Cardiac muscle cell (in vitro differentiated cells and primary cell): ENCODE data around the gene CD86. TPM values are rescaled to one million over a fixed set of nuclear protein-coding genes. Genes with fewer than 3 reads are reported as not detected.

Experiments
- DNase-seq, 2 donors: peaks; one replicate each; pipeline versions ENCODE4 v3.0.0 to v3.0.0-alpha.2; 2010 to 2017; ENCODE audit warnings: low read depth in 1 of 2, low spot score in 1 of 2
- H3K27ac ChIP-seq: fragments of 200-600 bp; sonication (generic); 2 replicates; pipeline ENCODE4 v1.5.1; 2016
- H3K27me3 ChIP-seq: fragments of 200-600 bp; sonication (generic); 2 replicates; pipeline ENCODE4 v1.6.0; 2016; ENCODE audit warnings: control low read depth
- H3K36me3 ChIP-seq: fragments of 200-600 bp; sonication (generic); 2 replicates; pipeline ENCODE4 v1.5.1; 2016; ENCODE audit warnings: control low read depth
- H3K4me1 ChIP-seq: fragments of 200-600 bp; sonication (generic); 2 replicates; pipeline ENCODE4 v1.8.1; 2017; ENCODE audit warnings: low read depth, mild to moderate bottlenecking, mixed run types
- H3K4me3 ChIP-seq: fragments of 200-600 bp; sonication (generic); 2 replicates; pipeline ENCODE4 v1.5.1; 2016; ENCODE audit warnings: mild to moderate bottlenecking
- H3K9me3 ChIP-seq: fragments of 200-600 bp; sonication (generic); 2 replicates; pipeline ENCODE4 v1.5.1; 2017; ENCODE audit warnings: low read depth, mild to moderate bottlenecking, control low read depth
- CTCF ChIP-seq: IDR thresholded peaks from 2 replicates; pipeline ENCODE4 v1.5.1; 2012; ENCODE audit warnings: low read depth, mild to moderate bottlenecking, low read length
- polyA plus RNA-seq: library from polyadenylated mRNA; unstranded; fragments of >200 nt; fragmentation: Nextera tagmentation; extraction: Ambion mirVana; gene quantifications from 2 replicates; pipeline ENCODE4 v1.2.1, GENCODE V29; 2016
- total RNA-seq: library from RNA; depleted of rRNA; stranded (reverse); fragments of >200 nt; gene quantifications from 2 replicates; pipeline ENCODE4 v1.2.3, GENCODE V29; 2016

CD86 gene
- total and polyA plus RNA-seq, 2 experiments from 2014 or later, result not detected

DNA sequence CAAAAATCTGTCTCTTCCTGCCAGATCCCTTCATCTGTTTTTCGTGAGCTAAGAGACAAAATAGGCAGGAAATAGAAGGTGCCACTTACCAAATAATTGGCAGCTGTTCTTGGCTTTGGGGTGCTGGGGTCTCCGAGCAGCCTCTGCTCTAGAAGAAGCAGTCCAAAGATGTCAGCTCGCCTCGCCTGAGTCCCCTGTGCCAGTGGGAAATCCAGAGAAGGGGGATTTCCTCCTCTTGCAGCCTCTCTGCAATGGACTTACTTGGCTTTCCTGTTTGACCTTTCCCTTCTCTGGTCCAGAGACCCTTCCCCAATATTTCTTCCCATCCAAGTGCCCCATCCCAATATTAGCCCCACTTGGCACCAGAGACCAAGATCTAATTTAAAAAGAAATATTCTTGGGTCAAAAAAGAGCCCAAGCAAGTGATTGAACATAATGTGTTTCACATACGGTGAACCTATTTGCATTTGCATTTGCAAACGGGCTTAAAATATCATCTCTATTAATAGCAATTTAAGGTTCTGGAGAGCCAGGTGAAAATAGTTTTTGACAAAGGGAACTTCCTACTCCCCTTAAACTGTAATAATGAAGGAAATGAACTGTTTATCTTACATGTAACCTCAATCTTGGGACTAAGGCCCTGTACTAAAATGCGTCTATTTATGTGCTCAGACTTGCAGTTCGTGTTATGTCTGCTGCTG lies 23.2 kb downstream of the CD86 start:
- H3K36me3 ChIP-seq, result no peaks in the 10 kb centered on the region
- no peak for DNase-seq
- H3K4me3 ChIP-seq, result no peak overlapping the region
- no peak for TF ChIP-seq CTCF
- no peaks in the 10 kb centered on the region for H3K4me1 ChIP-seq
- H3K9me3 ChIP-seq, result no peaks in the 10 kb centered on the region
- H3K27ac ChIP-seq, result no peak overlapping the region
- H3K27me3 ChIP-seq, result no peaks in the 10 kb centered on the region

- no peaks in the 10 kb centered on the region for H3K9me3 ChIP-seq
- no peaks in the 10 kb centered on the region for H3K36me3 ChIP-seq
- H3K27ac ChIP-seq, result no peak overlapping the region
Measured at GRCh38 chr3:122079524-122080206, 24.5 kb downstream of the CD86 start.

GRCh38 chr3:122080207-122080587 lies 25.0 kb downstream of the CD86 start:
- H3K27me3 ChIP-seq, result no peaks in the 10 kb centered on the region
- no peak overlapping the region for H3K4me3 ChIP-seq
- H3K4me1 ChIP-seq, result no peaks in the 10 kb centered on the region
- H3K9me3 ChIP-seq, result no peaks in the 10 kb centered on the region
- no peak for TF ChIP-seq CTCF
- no peak overlapping the region for H3K27ac ChIP-seq
- no peaks in the 10 kb centered on the region for H3K36me3 ChIP-seq
- no peak for DNase-seq

More at GRCh38 chr3:122079524-122080206, 24.5 kb downstream of the CD86 start:
- H3K27me3 ChIP-seq, result no peaks in the 10 kb centered on the region
- H3K4me3 ChIP-seq, result no peak overlapping the region
- no peaks in the 10 kb centered on the region for H3K4me1 ChIP-seq
- DNase-seq, result no peak
- no peak for TF ChIP-seq CTCF

DNA sequence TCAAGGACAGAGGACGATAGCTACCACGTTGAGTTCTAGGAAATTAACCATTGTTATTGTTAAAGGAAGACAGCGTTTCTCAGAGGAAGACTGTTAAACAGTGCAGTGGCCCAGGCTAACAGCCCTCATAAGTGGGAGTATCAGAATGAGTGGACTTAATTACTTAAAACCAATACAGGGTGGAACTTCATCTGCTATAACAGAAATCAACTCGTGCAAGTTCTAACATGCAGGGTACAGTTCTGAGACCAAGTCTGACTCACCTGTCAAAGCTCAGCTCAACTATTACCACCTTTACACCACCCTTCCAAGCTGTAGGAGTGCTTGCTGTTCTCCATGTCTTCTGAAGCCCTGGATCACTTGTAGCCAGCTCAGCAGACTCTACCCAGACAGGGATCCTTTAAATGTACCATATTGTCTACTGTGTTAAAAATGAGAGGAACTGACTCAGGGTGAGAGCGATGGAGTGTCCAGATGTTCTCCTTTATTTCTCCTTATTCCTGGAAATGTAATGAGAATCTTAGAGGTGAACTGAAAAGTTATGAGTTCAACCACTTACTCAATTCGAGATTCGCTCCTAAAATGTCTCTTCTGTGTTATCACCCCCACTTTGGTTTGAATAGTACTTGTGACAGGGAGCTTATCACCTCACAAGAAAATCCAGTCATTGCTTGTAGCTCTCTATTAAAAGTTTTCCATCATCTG lies 26.5 kb downstream of the CD86 start:
- H3K36me3 ChIP-seq, result no peaks in the 10 kb centered on the region

GRCh38 chr3:122082357-122082756 lies 27.2 kb downstream of the CD86 start:
- Histone ChIP-seq H3K27me3 (no peaks in the 10 kb centered on the region), H3K4me1 (no peaks in the 10 kb centered on the region), H3K36me3 (no peaks in the 10 kb centered on the region), H3K4me3 (no peak overlapping the region), H3K27ac (no peak overlapping the region), H3K9me3 (no peaks in the 10 kb centered on the region)
- TF ChIP-seq CTCF, result no peak
- no peak for DNase-seq

More for the DNA sequence above, 26.5 kb downstream of the CD86 start:
- Histone ChIP-seq H3K27me3 (no peaks in the 10 kb centered on the region), H3K4me3 (no peak overlapping the region), H3K9me3 (no peaks in the 10 kb centered on the region), H3K27ac (no peak overlapping the region), H3K4me1 (no peaks in the 10 kb centered on the region)
- TF ChIP-seq CTCF, result no peak
- no peak for DNase-seq
